H9 (cell line): ENCODE results near the gene ADGRA1. TPM values are rescaled to one million over a fixed set of nuclear protein-coding genes. Genes with fewer than 3 reads are reported as not detected.

ENCODE experiments used
- DNase-seq: peaks from one replicate; pipeline ENCODE4 v3.0.0-alpha.2; 2017
- H2AFZ ChIP-seq: one replicate; pipeline ENCODE4 v1.6.1; 2013; ENCODE audit warnings: mild to moderate bottlenecking, low read length, control low read depth, moderate library complexity
- H2AK5ac ChIP-seq: 2 replicates; pipeline ENCODE4 v1.6.1; 2013; ENCODE audit warnings: low read length, control low read depth, mixed read lengths; ENCODE audit not compliant: insufficient read length
- H2BK120ac ChIP-seq: one replicate; pipeline ENCODE4 v1.6.1; 2013; ENCODE audit warnings: low read depth, mild to moderate bottlenecking, low read length, control low read depth, inconsistent platforms; ENCODE audit not compliant: poor library complexity, severe bottlenecking
- H2BK12ac ChIP-seq: 2 replicates; pipeline ENCODE4 v1.6.1; 2013; ENCODE audit warnings: low read length, control low read depth, mixed read lengths, low read depth; ENCODE audit not compliant: insufficient read length
- H2BK15ac ChIP-seq: 2 replicates; pipeline ENCODE4 v1.6.1; 2013; ENCODE audit warnings: low read depth, low read length, control low read depth
- H2BK20ac ChIP-seq: one replicate; pipeline ENCODE4 v1.6.1; 2013; ENCODE audit warnings: low read depth, mild to moderate bottlenecking, low read length, control low read depth, inconsistent platforms; ENCODE audit not compliant: poor library complexity, severe bottlenecking
- H2BK5ac ChIP-seq: 2 replicates; pipeline ENCODE4 v1.6.1; 2013; ENCODE audit warnings: low read length, control low read depth, mixed read lengths; ENCODE audit not compliant: insufficient read length
- H3K14ac ChIP-seq: 2 replicates; pipeline ENCODE4 v1.6.1; 2013; ENCODE audit warnings: low read length, control low read depth; ENCODE audit not compliant: insufficient read depth
- H3K18ac ChIP-seq: 2 replicates; pipeline ENCODE4 v1.6.1; 2013; ENCODE audit warnings: low read depth, mild to moderate bottlenecking, mixed read lengths, low read length, control low read depth; ENCODE audit not compliant: insufficient read length
- H3K23ac ChIP-seq: 2 replicates; pipeline ENCODE4 v1.6.1; 2013; ENCODE audit warnings: low read length, control low read depth, mixed read lengths, low read depth; ENCODE audit not compliant: insufficient read length
- H3K23me2 ChIP-seq: 2 replicates; pipeline ENCODE4 v1.6.1; 2013; ENCODE audit warnings: low read depth, mild to moderate bottlenecking, mixed read lengths, low read length, control low read depth; ENCODE audit not compliant: insufficient read length, poor library complexity, severe bottlenecking
- H3K27ac ChIP-seq: 2 replicates; pipeline ENCODE4 v1.5.1; 2013; ENCODE audit warnings: low read length, control low read depth, mixed read lengths, low read depth; ENCODE audit not compliant: insufficient read length
- H3K27me3 ChIP-seq: 2 replicates; pipeline ENCODE4 v1.6.1; 2013; ENCODE audit warnings: low read length, control low read depth, inconsistent platforms; ENCODE audit not compliant: insufficient read depth
- H3K4ac ChIP-seq: 2 replicates; pipeline ENCODE4 v1.6.1; 2013; ENCODE audit warnings: low read depth, mild to moderate bottlenecking, control low read depth, inconsistent platforms, low read length, moderate library complexity
- H3K4me1 ChIP-seq: 2 replicates; pipeline ENCODE4 v1.6.1; 2013; ENCODE audit warnings: low read length, control low read depth, inconsistent platforms; ENCODE audit not compliant: insufficient read depth
- H3K4me2 ChIP-seq: 2 replicates; pipeline ENCODE4 v1.6.1; 2013; ENCODE audit warnings: low read length, control low read depth, mixed read lengths; ENCODE audit not compliant: insufficient read length, insufficient read depth
- H3K56ac ChIP-seq: 2 replicates; pipeline ENCODE4 v1.6.1; 2013; ENCODE audit warnings: low read depth, mild to moderate bottlenecking, mixed read lengths, low read length, control low read depth; ENCODE audit not compliant: insufficient read length
- H3K79me1 ChIP-seq: 2 replicates; pipeline ENCODE4 v1.6.1; 2013; ENCODE audit warnings: low read depth, mild to moderate bottlenecking, moderate library complexity, low read length, control low read depth, inconsistent platforms; ENCODE audit not compliant: insufficient read depth, poor library complexity, severe bottlenecking
- H3K79me2 ChIP-seq: 2 replicates; pipeline ENCODE4 v1.6.1; 2013; ENCODE audit warnings: low read length, control low read depth, inconsistent platforms; ENCODE audit not compliant: insufficient read depth
- H3K9ac ChIP-seq: 2 replicates; pipeline ENCODE4 v1.6.1; 2013; ENCODE audit warnings: low read length, control low read depth, mixed read lengths; ENCODE audit not compliant: insufficient read length; ENCODE audit errors: extremely low read depth
- H3K9me3 ChIP-seq: one replicate; pipeline ENCODE4 v1.6.1; 2013; ENCODE audit warnings: low read depth, low read length, inconsistent platforms; ENCODE audit not compliant: control insufficient read depth
- H3T11ph ChIP-seq: one replicate; pipeline ENCODE4 v1.6.1; 2013; ENCODE audit warnings: mild to moderate bottlenecking, low read length, control low read depth, inconsistent platforms
- H4K20me1 ChIP-seq: one replicate; pipeline ENCODE4 v1.6.1; 2013; ENCODE audit not compliant: control insufficient read depth, insufficient read length, insufficient read depth
- H4K5ac ChIP-seq: 2 replicates; pipeline ENCODE4 v1.6.1; 2013; ENCODE audit warnings: low read depth, mild to moderate bottlenecking, mixed read lengths, low read length, control low read depth; ENCODE audit not compliant: insufficient read length
- H4K8ac ChIP-seq: replicated peaks from 2 replicates; pipeline ENCODE4 v1.6.1; 2013; ENCODE audit warnings: low read length, control low read depth, mixed read lengths, low read depth; ENCODE audit not compliant: insufficient read length
- H4K91ac ChIP-seq: 2 replicates; pipeline ENCODE4 v1.6.1; 2013; ENCODE audit warnings: low read depth, mild to moderate bottlenecking, moderate library complexity, mixed read lengths, low read length, control low read depth; ENCODE audit not compliant: insufficient read length
- H3K27ac Mint-ChIP-seq, 3 experiments: 2 replicates in 2 of 3; 3 replicates in 1 of 3; pipeline ENCODE4 v1.8.0; 2020 to 2021; ENCODE audit warnings: mixed read lengths in 3 of 3, mild to moderate bottlenecking in 1 of 3, moderate library complexity in 1 of 3
- H3K27me3 Mint-ChIP-seq: 2 replicates; pipeline ENCODE4 v1.8.0; 2021; ENCODE audit warnings: low read depth, mild to moderate bottlenecking, moderate library complexity, mixed read lengths
- H3K36me3 Mint-ChIP-seq, 3 experiments: 2 replicates in 2 of 3; 3 replicates in 1 of 3; pipeline ENCODE4 v1.8.0; 2020 to 2021; ENCODE audit warnings: low read depth in 3 of 3, mixed read lengths in 3 of 3; ENCODE audit not compliant: insufficient read depth in 1 of 3
- H3K4me1 Mint-ChIP-seq, 2 experiments: 2 replicates each; pipeline ENCODE4 v1.8.0; 2020; ENCODE audit warnings: mixed read lengths in 2 of 2
- H3K4me3 Mint-ChIP-seq, 2 experiments: 2 replicates in 1 of 2; 3 replicates in 1 of 2; pipeline ENCODE4 v1.8.0; 2020 to 2021; ENCODE audit warnings: mild to moderate bottlenecking in 2 of 2, mixed read lengths in 2 of 2, moderate library complexity in 1 of 2
- H3K9me3 Mint-ChIP-seq, 2 experiments: 2 replicates in 1 of 2; 3 replicates in 1 of 2; pipeline ENCODE4 v1.8.0; 2020; ENCODE audit warnings: mild to moderate bottlenecking in 2 of 2, mixed read lengths in 2 of 2, moderate library complexity in 1 of 2
- CTCF ChIP-seq: fragments of 200-600 bp; sonication (generic); conservative IDR thresholded peaks from 3 replicates; pipeline ENCODE4 v1.8.0; 2021; ENCODE audit warnings: antibody characterized with exemption, mild to moderate bottlenecking
- WGBS: extraction: QIAGEN DNeasy Blood & Tissue Kit; methylation state at CpG from one replicate; pipeline ENCODE4 v1.1.7; 2013; ENCODE audit warnings: missing lambda C conversion rate, low lambda C conversion rate, mixed read lengths; ENCODE audit not compliant: insufficient read length; ENCODE audit errors: extremely low coverage; 5-methylcytosine and 5-hydroxymethylcytosine counted together
- total RNA-seq: library from RNA; stranded (reverse); gene quantifications from 2 replicates; pipeline ENCODE4 v1.2.1, GENCODE V29; 2021

ADGRA1 gene
- total RNA-seq, 1 experiment from 2014 or later, result 0.11 TPM

DNA sequence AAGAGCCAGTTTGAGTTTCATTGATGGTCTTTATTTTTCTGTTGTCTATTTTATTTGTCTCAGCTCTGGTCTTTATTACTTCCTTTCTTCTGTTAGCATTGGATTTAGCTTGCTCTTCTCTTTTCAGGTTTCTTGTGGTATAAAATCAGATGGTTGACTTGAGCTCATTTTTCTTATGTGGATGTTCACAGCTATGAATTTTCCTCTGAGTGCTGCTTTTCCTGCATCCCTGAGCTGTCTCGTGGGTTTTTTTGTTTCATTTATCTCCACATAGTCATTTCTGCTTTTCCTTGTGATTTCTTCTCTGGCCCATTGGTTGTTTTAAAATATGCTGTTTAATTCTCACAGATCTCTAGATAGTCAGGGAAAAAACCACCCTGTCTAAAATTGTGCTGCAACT lies 19.7 kb downstream of the ADGRA1 start:
- Histone ChIP-seq H3K79me2 (no peaks in the 10 kb centered on the region), H3K23me2 (peaks cover 2% of the 10 kb centered on the region), H3K18ac (no peak overlapping the region), H3K4me1 (no peaks in the 10 kb centered on the region), H2BK20ac (no peak overlapping the region), H4K20me1 (no peaks in the 10 kb centered on the region), H2BK5ac (no peak overlapping the region), H3K4me2 (no peak overlapping the region), H3K27me3 (no peaks in the 10 kb centered on the region), H3K4ac (no peak overlapping the region), H3K9me3 (peaks cover 10% of the 10 kb centered on the region), H3K14ac (no peak overlapping the region), H2BK12ac (no peak overlapping the region), H2AFZ (no peak overlapping the region), H2BK15ac (no peak overlapping the region), H3K56ac (no peak overlapping the region), H3K79me1 (no peaks in the 10 kb centered on the region), H3K9ac (no peak overlapping the region), H3K27ac (no peak overlapping the region), H4K5ac (no peak overlapping the region), H3K23ac (no peak overlapping the region), H4K8ac (no peak overlapping the region), H2BK120ac (no peak overlapping the region), H4K91ac (no peak overlapping the region), H2AK5ac (no peak overlapping the region), H3T11ph (no peak overlapping the region)
- Mint-ChIP-seq H3K27me3 (peaks cover 10% of the 10 kb centered on the region), H3K4me1 (peaks cover 0 to 17% of the 10 kb centered on the region in 2 experiments; a peak in 1 of 4 replicates), H3K36me3 (peaks cover 2 to 25% (median 7%) of the 10 kb centered on the region in 3 experiments; a peak in 6 of 7 replicates), H3K4me3 (no peak overlapping the region), H3K9me3 (peaks cover 24 to 40% of the 10 kb centered on the region in 2 experiments), H3K27ac (no peak overlapping the region)
- WGBS, result no CpG with 5 or more reads among the region's 1 CpG
- DNase-seq, result no peak
- TF ChIP-seq CTCF, result no peak
